Thoracic aorta (tissue), 2 donors: ENCODE measurements around the gene ZNF543. TPM values are rescaled to one million over a fixed set of nuclear protein-coding genes. Genes with fewer than 3 reads are reported as not detected.

Source experiments
- ATAC-seq: fragments of 150-250 bp; one replicate; pipeline ENCODE4 v1.8.0; 2017; ENCODE audit warnings: low read depth; ENCODE audit not compliant: insufficient number of reproducible peaks, low FRiP score
- DNase-seq: peaks from one replicate; pipeline ENCODE4 v3.0.0-alpha.2; 2020; ENCODE audit warnings: low spot score
- H3K27ac ChIP-seq, 2 donors: fragments of 200-600 bp; sonication (generic); 1 replicate in 1 of 2; 2 replicates in 1 of 2; pipeline ENCODE4 v1.5.1; 2016; ENCODE audit warnings: mild to moderate bottlenecking in 2 of 2, moderate library complexity in 2 of 2
- H3K27me3 ChIP-seq: fragments of 200-600 bp; sonication (generic); replicated peaks from 2 replicates; pipeline ENCODE4 v1.6.0; 2016; ENCODE audit warnings: mild to moderate bottlenecking; ENCODE audit not compliant: insufficient read depth
- H3K36me3 ChIP-seq: fragments of 200-600 bp; sonication (generic); one replicate; pipeline ENCODE4 v1.5.1; 2016
- H3K4me1 ChIP-seq, 2 donors: fragments of 200-600 bp; sonication (generic); 1 replicate in 1 of 2; 2 replicates in 1 of 2; pipeline versions ENCODE4 v1.5.1 to v1.6.0; 2016; ENCODE audit warnings: low read depth in 2 of 2, mild to moderate bottlenecking in 1 of 2; ENCODE audit not compliant: control insufficient read depth in 1 of 2
- H3K4me3 ChIP-seq: fragments of 200-600 bp; sonication (generic); 2 replicates; pipeline ENCODE4 v1.5.1; 2016; ENCODE audit warnings: mild to moderate bottlenecking
- H3K9me3 ChIP-seq: fragments of 200-600 bp; sonication (generic); 2 replicates; pipeline ENCODE4 v1.5.1; 2016
- total RNA-seq, 2 donors: library from RNA; depleted of rRNA; stranded (reverse); fragments of >200 nt; gene quantifications; one replicate each; pipeline versions ENCODE4 v1.1.0 to v1.2.3, GENCODE V29; 2016
- TF ChIP-seq, protein P1 (sequence below): fragments of 200-600 bp; sonication (generic); IDR thresholded peaks from one replicate; pipeline ENCODE4 v1.5.1; 2019; ENCODE audit warnings: antibody characterized with exemption

ZNF543 gene
- total RNA-seq, 2 donors from 2014 or later, result 7.6 to 9.7 TPM

DNA sequence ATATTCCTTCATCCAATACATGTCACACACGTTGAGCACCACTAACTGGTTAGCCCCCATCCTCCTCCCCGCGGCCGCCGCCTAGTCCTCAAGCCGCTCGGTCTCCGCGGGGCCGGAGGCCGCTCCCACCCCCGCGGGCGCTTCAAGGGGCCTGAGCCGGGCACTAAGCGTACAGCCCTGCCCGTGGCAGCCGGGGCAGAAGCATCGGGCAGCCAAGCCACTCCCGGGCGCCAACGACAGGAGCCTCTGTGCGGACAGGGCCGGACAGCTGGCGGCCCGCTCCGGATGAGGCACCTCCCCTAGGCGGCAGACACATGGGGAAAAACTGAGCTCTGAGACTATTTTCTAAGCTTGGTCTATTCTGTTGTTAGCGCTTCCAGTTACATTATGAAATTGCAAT is 2.8 kb upstream of the ZNF543 start:
- H3K27ac ChIP-seq, result no peak overlapping the region
- no peak overlapping the region for H3K4me3 ChIP-seq
- H3K27me3 ChIP-seq, result no peaks in the 10 kb centered on the region
- DNase-seq (no peak), ATAC-seq (no peak)
- TF ChIP-seq, protein P1, sequence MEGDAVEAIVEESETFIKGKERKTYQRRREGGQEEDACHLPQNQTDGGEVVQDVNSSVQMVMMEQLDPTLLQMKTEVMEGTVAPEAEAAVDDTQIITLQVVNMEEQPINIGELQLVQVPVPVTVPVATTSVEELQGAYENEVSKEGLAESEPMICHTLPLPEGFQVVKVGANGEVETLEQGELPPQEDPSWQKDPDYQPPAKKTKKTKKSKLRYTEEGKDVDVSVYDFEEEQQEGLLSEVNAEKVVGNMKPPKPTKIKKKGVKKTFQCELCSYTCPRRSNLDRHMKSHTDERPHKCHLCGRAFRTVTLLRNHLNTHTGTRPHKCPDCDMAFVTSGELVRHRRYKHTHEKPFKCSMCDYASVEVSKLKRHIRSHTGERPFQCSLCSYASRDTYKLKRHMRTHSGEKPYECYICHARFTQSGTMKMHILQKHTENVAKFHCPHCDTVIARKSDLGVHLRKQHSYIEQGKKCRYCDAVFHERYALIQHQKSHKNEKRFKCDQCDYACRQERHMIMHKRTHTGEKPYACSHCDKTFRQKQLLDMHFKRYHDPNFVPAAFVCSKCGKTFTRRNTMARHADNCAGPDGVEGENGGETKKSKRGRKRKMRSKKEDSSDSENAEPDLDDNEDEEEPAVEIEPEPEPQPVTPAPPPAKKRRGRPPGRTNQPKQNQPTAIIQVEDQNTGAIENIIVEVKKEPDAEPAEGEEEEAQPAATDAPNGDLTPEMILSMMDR, result no peak
- H3K36me3 ChIP-seq, result no peaks in the 10 kb centered on the region
- H3K4me1 ChIP-seq, result peaks cover 5 to 22% of the 10 kb centered on the region in 2 donors
- H3K9me3 ChIP-seq, result no peaks in the 10 kb centered on the region

DNA sequence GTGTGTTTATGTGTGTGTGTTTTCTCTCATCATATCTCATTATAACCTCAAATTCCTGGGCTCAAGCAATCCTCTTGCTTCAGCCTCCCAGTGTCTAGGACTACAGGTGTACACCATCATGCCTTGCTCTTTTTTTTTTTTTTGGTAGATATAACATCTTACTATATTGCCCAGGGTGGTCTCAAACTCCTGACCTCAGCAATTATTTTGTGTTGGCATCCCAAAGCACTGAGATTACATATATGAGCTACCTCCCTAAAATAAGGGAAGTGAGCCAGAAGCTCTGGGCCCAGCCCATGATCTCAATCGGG is 448 bp upstream of the ZNF543 start:
- Histone ChIP-seq H3K27ac (peak overlapping the region; percentile 74 to 82), H3K9me3 (peaks cover 7% of the 10 kb centered on the region), H3K36me3 (peaks cover 14% of the 10 kb centered on the region), H3K27me3 (no peaks in the 10 kb centered on the region), H3K4me1 (peaks cover 5 to 22% of the 10 kb centered on the region in 2 donors), H3K4me3 (peak overlapping the region; percentile 97)
- ATAC-seq, result no peak
- TF ChIP-seq, protein P1, result no peak
- no peak for DNase-seq

DNA sequence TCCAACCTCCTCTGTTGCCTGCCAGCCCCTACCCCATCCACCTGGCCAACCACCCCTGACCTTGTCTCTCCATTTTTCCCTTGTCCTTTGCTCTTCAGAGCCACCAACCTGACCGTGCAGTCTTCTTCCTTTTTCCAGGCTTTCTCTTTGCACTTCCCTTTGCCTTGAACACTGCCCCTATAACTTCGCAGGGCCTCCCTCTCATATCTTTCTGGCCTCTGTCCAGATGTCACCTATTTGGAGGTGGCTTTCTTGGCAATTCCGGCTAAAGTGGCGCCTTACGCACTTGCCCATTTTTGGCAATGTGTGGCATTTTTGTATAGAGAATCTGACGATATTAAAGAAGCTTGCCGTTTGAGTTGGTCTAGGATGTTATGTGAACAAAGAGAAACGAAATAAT is 844 bp downstream of the ZNF543 start:
- Histone ChIP-seq H3K36me3 (peaks cover 27% of the 10 kb centered on the region), H3K27ac (peak overlapping the region in 1 of 2 donors; percentile 82), H3K4me1 (peaks cover 5 to 22% of the 10 kb centered on the region in 2 donors), H3K9me3 (peaks cover 13% of the 10 kb centered on the region), H3K4me3 (peak overlapping the region; percentile 97), H3K27me3 (no peaks in the 10 kb centered on the region)
- DNase-seq (no peak), ATAC-seq (no peak)
- TF ChIP-seq, protein P1, result no peak

GRCh38 chr19:57321751-57322150 is 1.5 kb downstream of the ZNF543 start:
- Histone ChIP-seq H3K4me3 (peak overlapping the region; percentile 97), H3K4me1 (peaks cover 5 to 22% of the 10 kb centered on the region in 2 donors)
- ATAC-seq, result no peak

DNA sequence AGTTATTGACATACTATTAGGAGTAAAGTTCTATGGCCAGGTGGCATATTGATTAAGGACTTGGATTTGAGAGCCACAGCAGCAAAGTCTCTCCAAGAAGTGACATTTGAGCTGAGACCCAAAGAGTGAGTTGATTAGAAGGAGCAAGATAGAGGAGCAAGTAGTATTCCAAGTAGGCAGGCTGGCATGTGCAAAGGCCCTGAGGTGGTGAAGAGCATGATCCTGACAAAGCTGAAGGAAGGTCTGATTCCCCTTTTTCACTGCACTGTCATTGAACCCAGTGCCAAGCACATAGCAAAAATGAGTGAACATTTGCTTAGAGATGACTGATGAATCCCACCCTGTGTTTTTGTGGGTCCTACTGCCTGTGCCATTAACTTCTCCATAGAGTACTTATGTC is 4.7 kb downstream of the ZNF543 start:
- peaks cover 39% of the 10 kb centered on the region for H3K9me3 ChIP-seq
- peaks cover 57% of the 10 kb centered on the region for H3K36me3 ChIP-seq
- TF ChIP-seq, protein P1, result no peak
- H3K27ac ChIP-seq, result no peak overlapping the region
- no peak for DNase-seq
- H3K4me1 ChIP-seq, result peaks cover 5 to 18% of the 10 kb centered on the region in 2 donors
- no peak for ATAC-seq
- H3K4me3 ChIP-seq, result no peak overlapping the region
- H3K27me3 ChIP-seq, result no peaks in the 10 kb centered on the region

More at GRCh38 chr19:57321751-57322150, 1.5 kb downstream of the ZNF543 start:
- H3K9me3 ChIP-seq, result peaks cover 18% of the 10 kb centered on the region
- no peak overlapping the region for H3K27ac ChIP-seq
- H3K36me3 ChIP-seq, result peaks cover 32% of the 10 kb centered on the region
- DNase-seq, result no peak
- TF ChIP-seq, protein P1, result no peak
- no peaks in the 10 kb centered on the region for H3K27me3 ChIP-seq
